Esophagus squamous epithelium (tissue), 4 donors: ENCODE data around the gene YIPF6.

Source experiments
- CTCF ChIP-seq, 6 experiments: fragments of 450-650 bp in 4 of 6; fragments of 200-600 bp in 2 of 6; sonication (generic) in 2 of 6; IDR thresholded peaks; one replicate each; pipeline ENCODE4 v1.5.1; 2016 to 2019; ENCODE audit warnings: antibody characterized with exemption in 6 of 6, mild to moderate bottlenecking in 4 of 6, moderate library complexity in 4 of 6
- POLR2A ChIP-seq, 4 donors: fragments of 450-650 bp; IDR thresholded peaks; one replicate each; pipeline ENCODE4 v1.6.1; 2017; ENCODE audit warnings: antibody characterized with exemption in 4 of 4, mild to moderate bottlenecking in 4 of 4, moderate library complexity in 3 of 4

GRCh38 chrX:68532831-68533533, 34.1 kb downstream of the YIPF6 start:
- no peak for TF ChIP-seq POLR2A (IDR thresholded peaks at IDR 0.05)
- no peak for TF ChIP-seq CTCF (IDR thresholded peaks at IDR 0.05)
